Right cardiac atrium (tissue), 5 donors: ENCODE measurements around the gene SMC6. TPM values are rescaled to one million over a fixed set of nuclear protein-coding genes. Genes with fewer than 3 reads are reported as not detected.

Experiments used
- ATAC-seq, 2 donors: fragments of 200-7000 bp; cut with Tn5 transposase; one replicate each; pipeline versions ENCODE4 v1.8.0 to v1.9.1; 2020; ENCODE audit warnings: moderate library complexity in 2 of 2, mild to moderate bottlenecking in 1 of 2
- DNase-seq, 3 donors: peaks; one replicate each; pipeline ENCODE4 v3.0.0-alpha.2; 2020
- H3K27ac ChIP-seq: one replicate; pipeline ENCODE4 v1.5.1; 2013; ENCODE audit warnings: mild to moderate bottlenecking, low read length, control low read depth, moderate library complexity
- H3K27me3 ChIP-seq: one replicate; pipeline ENCODE4 v1.6.1; 2013; ENCODE audit not compliant: control insufficient read depth, insufficient read depth
- H3K4me1 ChIP-seq: one replicate; pipeline ENCODE4 v1.6.1; 2013; ENCODE audit warnings: low read length; ENCODE audit not compliant: control insufficient read depth, insufficient read depth
- H3K4me3 ChIP-seq: one replicate; pipeline ENCODE4 v1.5.1; 2013; ENCODE audit warnings: low read length, control low read depth
- H3K9me3 ChIP-seq: one replicate; pipeline ENCODE4 v1.6.1; 2013; ENCODE audit warnings: low read length; ENCODE audit not compliant: control insufficient read depth
- WGBS: extraction: QIAGEN DNeasy Blood & Tissue Kit; methylation state at CpG from one replicate; pipeline ENCODE4 v1.1.7; 2013; 5-methylcytosine and 5-hydroxymethylcytosine counted together
- intact Hi-C, 4 donors: fragments of 100-400 bp; cut with DNase I; formaldehyde crosslinking; loops; one replicate each; pipeline versions ENCODE4 v1.11.0 to v1.14.0; 2022 to 2023
- polyA plus RNA-seq: library from polyadenylated mRNA; stranded (reverse); fragments of 200-250 nt; gene quantifications from one replicate; pipeline ENCODE4 v1.2.3, GENCODE V29; 2013
- total RNA-seq, 4 donors: library from RNA; stranded (reverse); fragmentation: NEBNext Ultra II Directional; extraction: Animal tissue kit (Norgen Biotek cat#: 25700); gene quantifications; one replicate each; pipeline ENCODE4 v1.2.1, GENCODE V29; 2021
- donor health status: healthy with polysubstance abuse.
- donor health status: DM: no; HTN: yes; CAD: no.
- donor health status: DM: no; HTN: no; CAD: no.
- donor health status: DM: no; HTN: yes; CAD: no; lungs with severe emphysema.
- donor health status: DM: yes; HTN: yes; CAD: no.

The SMC6 gene
- total and polyA plus RNA-seq, 5 donors: 10.0 to 14.6 (median 12.7) TPM

DNA sequence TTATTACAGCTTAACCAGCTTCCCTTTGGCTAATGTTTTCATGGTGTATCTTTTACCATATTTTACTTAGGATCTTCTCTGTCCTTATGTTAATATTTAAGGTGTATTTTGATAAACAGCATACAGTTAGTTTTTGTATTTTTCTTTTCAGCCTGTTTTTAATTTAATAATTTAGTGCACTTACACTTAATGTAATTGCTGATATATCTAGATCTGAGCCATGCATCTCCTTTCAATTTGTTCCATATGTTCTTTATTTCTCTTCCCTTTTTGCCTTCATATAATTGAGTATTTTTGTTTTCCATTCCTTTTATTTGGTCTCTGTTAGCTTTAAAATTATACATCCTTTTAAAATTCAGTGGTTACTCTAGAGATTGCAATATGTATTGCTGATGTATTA lies 78.8 kb downstream of the SMC6 start:
- no peak overlapping the region for H3K4me3 ChIP-seq
- H3K27me3 ChIP-seq: no peaks in the 10 kb centered on the region
- H3K27ac ChIP-seq: no peak overlapping the region
- no peaks in the 10 kb centered on the region for H3K4me1 ChIP-seq
- no peaks in the 10 kb centered on the region for H3K9me3 ChIP-seq
- intact Hi-C loops: loop anchor here in 1 of 4 donors (10.0 kb wide), 1 partner anchor 900 kb away; no protein-coding TSS in a partner anchor
- DNase-seq (no peak), ATAC-seq (no peak)

DNA sequence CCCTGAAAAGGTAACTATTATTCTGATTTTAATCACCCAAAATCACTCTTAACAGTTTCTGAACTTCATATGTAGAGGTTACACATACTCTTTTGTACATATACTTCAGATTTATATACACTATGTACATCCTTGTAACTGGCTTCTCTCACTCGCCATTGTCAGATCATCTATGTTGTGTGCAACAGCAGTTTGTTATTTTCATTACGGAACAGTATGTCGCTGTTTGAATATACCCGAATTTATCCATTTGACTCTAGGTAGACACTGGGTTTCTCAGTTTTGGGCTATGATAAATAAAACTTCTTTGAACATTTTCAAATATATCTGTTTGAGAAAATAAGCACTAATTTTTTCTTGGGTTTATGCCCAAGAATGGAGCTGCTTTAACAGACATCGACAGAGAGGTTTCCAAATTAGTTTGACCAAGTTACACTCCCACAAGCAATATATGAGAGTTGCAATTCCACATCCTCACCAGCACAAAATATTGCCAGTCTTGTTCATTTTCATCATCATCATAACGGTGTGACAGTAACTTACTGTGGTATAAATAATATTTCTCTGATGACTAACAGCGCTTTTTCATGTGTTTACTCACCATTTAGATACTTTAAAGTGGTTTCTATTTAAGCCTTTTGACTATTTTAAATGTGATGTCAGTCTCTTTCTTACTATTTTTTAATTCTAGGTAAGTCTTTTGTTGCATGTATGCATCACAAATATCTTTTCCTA lies 80.9 kb downstream of the SMC6 start:
- intact Hi-C loops: loop anchor here in 1 of 4 donors (10.0 kb wide), 1 partner anchor 898 kb away; no protein-coding TSS in a partner anchor
- Histone ChIP-seq H3K27me3 (no peaks in the 10 kb centered on the region), H3K27ac (no peak overlapping the region), H3K4me3 (no peak overlapping the region), H3K4me1 (no peaks in the 10 kb centered on the region), H3K9me3 (no peaks in the 10 kb centered on the region)
- 83% methylated on average over 7 of the region's 7 CpGs for WGBS
- ATAC-seq (no peak), DNase-seq (no peak)

DNA sequence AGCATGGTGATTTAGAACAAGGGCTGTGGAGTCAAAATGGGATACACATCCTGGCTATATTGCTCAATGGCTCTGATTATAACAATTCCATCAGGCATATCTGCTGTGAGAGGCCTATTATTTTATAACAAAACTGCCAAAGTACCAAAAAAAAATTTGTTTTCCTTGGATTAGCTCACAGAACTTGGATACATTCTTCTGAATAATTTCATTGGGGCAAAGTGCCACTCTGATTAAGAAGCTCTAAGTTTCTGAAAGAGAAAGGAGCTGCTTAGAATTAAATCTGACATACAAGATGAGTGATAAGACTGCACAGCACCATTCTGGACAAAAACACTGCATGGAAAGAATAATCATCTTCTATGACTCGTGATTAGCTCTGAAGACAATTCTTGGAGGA lies 85.7 kb downstream of the SMC6 start:
- WGBS: 49% methylated on average over 1 of the region's 1 CpG
- Histone ChIP-seq H3K27me3 (no peaks in the 10 kb centered on the region), H3K27ac (no peak overlapping the region), H3K9me3 (no peaks in the 10 kb centered on the region), H3K4me1 (no peaks in the 10 kb centered on the region), H3K4me3 (no peak overlapping the region)
- intact Hi-C loops: loop anchor here in 2 of 4 donors (10.0 kb wide), 1 partner anchor 893 kb away; no protein-coding TSS in a partner anchor
- ATAC-seq: no peak
- no peak for DNase-seq

DNA sequence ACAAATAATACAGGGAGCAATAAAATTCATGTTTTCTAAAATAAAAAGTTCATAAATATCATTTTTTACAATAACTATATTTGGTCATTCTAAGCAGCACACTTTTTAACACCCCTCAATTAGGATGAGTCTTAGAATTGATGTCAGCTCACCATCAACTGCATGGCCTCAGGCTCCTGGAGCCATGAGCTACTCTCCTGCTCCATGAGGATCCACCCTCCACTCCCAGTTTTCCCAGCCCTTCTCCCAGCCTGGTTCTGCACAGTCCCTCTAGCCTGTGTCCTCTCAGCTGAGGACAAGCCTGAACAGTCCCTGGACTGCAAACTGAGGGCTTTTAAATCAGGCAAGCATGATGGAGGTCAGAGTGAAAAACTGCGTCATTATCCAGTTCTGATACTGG lies 89.1 kb downstream of the SMC6 start:
- no peaks in the 10 kb centered on the region for H3K27me3 ChIP-seq
- intact Hi-C loops: loop anchor here in 2 of 4 donors (10.0 kb wide), 1 partner anchor 890 kb away; no protein-coding TSS in a partner anchor
- DNase-seq (no peak), ATAC-seq (no peak)
- H3K4me3 ChIP-seq: no peak overlapping the region
- H3K27ac ChIP-seq: no peak overlapping the region
- H3K9me3 ChIP-seq: no peaks in the 10 kb centered on the region
- WGBS: 75% methylated on average over 1 of the region's 1 CpG
- H3K4me1 ChIP-seq: no peaks in the 10 kb centered on the region

DNA sequence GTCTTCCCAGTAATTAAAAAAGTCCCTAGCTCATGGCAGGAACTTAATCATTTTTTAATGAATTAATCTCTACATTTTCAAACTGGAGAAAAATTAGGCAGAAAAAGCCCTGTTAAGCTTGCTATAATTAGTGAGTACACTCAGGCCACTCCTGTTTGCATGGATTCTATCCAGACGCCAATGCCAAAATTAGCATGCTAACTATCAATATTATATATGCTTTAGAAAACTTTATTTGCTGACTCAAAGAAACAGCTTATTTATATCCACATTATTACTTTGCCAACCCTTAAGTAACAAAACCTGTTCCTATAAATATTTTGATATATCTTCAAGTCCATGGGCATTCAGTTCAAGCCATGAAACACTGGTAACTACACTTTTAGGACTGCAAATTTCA lies 90.9 kb downstream of the SMC6 start:
- ATAC-seq (no peak), DNase-seq (no peak)
- intact Hi-C loops: loop anchor here in 2 of 4 donors (10.0 kb wide), 1 partner anchor 888 kb away; no protein-coding TSS in a partner anchor
- no peaks in the 10 kb centered on the region for H3K4me1 ChIP-seq
- H3K27ac ChIP-seq: no peak overlapping the region
- no peaks in the 10 kb centered on the region for H3K27me3 ChIP-seq
- H3K4me3 ChIP-seq: no peak overlapping the region
- 73% methylated on average over 1 of the region's 1 CpG for WGBS
- H3K9me3 ChIP-seq: no peaks in the 10 kb centered on the region

DNA sequence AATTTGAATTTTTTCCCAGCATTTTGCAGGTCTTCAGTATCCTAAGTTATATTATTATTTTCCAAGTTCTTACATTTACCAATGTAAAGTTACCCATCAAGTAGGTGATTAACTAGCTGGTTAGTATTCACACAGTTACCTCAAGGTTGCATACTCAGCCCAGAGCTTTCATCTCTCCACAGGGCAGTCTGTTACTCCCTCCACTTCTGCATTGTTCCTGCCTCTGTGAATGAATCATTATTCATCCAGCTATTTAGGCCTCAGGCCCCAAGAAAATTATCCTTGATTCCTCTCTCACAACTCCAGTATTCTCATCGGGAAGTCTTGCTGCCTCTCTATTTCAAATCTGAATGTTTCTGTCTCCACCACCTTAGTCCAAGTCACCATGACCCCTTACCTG lies 92.2 kb downstream of the SMC6 start:
- H3K27ac ChIP-seq: no peak overlapping the region
- 94% methylated on average over 1 of the region's 1 CpG for WGBS
- no peaks in the 10 kb centered on the region for H3K4me1 ChIP-seq
- no peaks in the 10 kb centered on the region for H3K27me3 ChIP-seq
- no peak overlapping the region for H3K4me3 ChIP-seq
- intact Hi-C loops: loop anchor here in 2 of 4 donors (10.0 kb wide), 1 partner anchor 887 kb away; no protein-coding TSS in a partner anchor
- H3K9me3 ChIP-seq: no peaks in the 10 kb centered on the region
- ATAC-seq: no peak
- no peak for DNase-seq

DNA sequence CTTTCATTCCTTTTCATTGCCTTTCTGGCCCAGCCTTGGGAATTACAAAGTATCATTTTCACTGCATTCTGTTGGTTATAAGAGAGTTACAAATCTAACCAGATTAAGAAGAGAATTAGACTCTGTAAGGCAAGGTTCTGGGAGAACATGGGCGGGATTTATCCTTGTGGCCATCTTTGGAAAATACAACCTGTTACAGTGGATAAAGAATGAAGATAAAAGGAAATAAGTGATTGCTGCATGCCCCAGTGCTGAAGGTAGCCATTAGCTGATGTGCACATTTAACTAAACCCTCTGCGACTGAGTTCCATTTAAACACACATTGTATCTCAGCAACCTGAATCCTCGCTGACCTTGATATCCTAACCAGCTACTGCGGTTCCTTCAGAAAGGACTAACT lies 93.4 kb downstream of the SMC6 start:
- ATAC-seq (no peak), DNase-seq (no peak)
- intact Hi-C loops: loop anchor here in 2 of 4 donors (10.0 kb wide), 1 partner anchor 885 kb away; no protein-coding TSS in a partner anchor
- no peaks in the 10 kb centered on the region for H3K9me3 ChIP-seq
- H3K4me3 ChIP-seq: no peak overlapping the region
- no peaks in the 10 kb centered on the region for H3K27me3 ChIP-seq
- H3K27ac ChIP-seq: no peak overlapping the region
- H3K4me1 ChIP-seq: no peaks in the 10 kb centered on the region
- 72% methylated on average over 4 of the region's 4 CpGs for WGBS

DNA sequence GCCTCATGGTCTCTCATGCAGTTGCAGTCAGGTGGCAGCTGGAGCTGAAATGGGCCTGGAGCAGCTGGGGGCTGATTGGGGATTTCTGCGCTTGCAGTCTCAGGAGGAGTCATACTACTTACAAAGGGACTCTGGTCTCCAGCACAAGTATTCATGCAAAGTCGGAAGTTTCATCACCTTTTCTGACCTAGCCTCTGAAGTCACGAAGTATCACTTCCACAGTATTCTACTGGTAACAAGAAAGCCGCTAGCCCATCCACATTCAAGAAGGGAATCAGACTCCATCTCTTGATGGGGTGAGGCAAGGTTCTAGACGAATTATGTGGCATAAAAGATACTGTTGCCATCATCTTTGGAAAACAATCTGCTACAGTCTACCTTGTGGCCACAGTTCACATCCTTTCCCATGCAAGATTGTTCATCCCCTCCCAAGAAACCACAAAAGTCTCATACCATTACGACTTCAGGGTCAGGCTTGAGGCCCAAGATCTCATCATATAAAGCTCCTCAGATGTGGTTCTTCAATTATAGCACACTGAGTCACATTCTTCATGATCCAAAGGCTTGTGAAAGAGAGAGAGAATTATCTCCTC lies 95.3 kb downstream of the SMC6 start:
- intact Hi-C loops: loop anchor here in 1 of 4 donors (10.0 kb wide), 1 partner anchor 124 kb away; no protein-coding TSS in a partner anchor
- Histone ChIP-seq H3K4me3 (no peak overlapping the region), H3K27me3 (no peaks in the 10 kb centered on the region), H3K9me3 (no peaks in the 10 kb centered on the region), H3K27ac (no peak overlapping the region), H3K4me1 (no peaks in the 10 kb centered on the region)
- ATAC-seq (no peak), DNase-seq (no peak)
- 90% methylated on average over 6 of the region's 6 CpGs for WGBS

DNA sequence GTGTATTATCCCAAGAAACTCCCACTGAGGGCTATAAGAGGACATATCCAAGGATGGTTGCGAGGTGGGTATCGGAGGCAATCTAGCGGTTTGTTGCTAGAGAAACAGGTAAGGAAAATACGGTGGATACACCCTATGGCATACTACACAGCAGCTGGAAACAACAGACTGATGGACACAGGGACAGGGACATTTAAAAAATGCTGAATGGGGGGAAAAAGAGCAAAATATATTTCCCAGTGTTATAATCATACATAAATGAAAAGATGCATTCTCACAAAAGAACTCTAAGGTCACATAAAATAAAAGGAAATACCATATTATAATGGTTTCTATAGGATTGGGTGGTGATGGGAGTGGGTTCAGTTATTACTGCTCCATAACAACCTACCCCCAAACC lies 95.9 kb downstream of the SMC6 start:
- no peak overlapping the region for H3K4me3 ChIP-seq
- H3K27me3 ChIP-seq: no peaks in the 10 kb centered on the region
- DNase-seq: no peak
- intact Hi-C loops: loop anchor here in 1 of 4 donors (10.0 kb wide), 1 partner anchor 123 kb away; no protein-coding TSS in a partner anchor
- H3K27ac ChIP-seq: no peak overlapping the region
- ATAC-seq: no peak
- 97% methylated on average over 4 of the region's 4 CpGs for WGBS
- no peaks in the 10 kb centered on the region for H3K9me3 ChIP-seq
- no peaks in the 10 kb centered on the region for H3K4me1 ChIP-seq

DNA sequence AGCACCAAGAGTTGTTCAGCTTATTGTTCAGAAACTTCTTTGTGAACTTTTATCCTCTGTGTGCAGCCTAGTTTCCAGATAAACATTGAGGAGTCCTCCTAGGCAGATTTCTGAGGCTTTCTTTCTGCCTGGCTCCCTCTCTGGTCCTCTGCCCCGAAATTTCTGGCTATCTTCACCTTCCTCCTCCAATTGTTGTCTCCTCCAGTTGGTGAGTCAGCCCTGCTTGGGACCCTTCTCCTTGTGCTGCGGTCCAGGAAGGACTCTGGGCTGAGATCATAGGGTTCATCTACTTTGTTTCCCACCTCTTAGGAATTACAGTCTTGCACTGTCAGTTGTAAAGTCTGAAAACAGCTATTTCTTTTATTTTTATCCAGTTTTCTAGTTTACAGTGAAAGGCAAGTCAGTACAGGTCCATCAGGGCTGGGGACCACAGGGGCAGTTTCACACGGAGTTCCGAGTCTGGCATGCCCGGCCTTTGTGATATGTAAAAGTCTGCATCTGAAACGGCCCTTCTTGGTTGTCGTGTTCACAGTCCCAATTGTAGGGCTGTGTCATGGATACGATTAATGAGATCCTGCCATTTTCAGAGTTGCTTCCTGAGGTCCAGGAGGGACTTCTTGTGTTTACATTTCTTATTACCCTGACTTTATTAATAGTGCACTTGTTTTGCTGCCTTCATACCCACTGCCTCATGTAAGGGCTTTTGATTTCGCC lies 100.8 kb downstream of the SMC6 start:
- no peak overlapping the region for H3K4me3 ChIP-seq
- intact Hi-C loops: loop anchor here in 2 of 4 donors (5.0 to 10.0 kb wide), 2 partner anchors 116 to 118 kb away; no protein-coding TSS in a partner anchor

DNA sequence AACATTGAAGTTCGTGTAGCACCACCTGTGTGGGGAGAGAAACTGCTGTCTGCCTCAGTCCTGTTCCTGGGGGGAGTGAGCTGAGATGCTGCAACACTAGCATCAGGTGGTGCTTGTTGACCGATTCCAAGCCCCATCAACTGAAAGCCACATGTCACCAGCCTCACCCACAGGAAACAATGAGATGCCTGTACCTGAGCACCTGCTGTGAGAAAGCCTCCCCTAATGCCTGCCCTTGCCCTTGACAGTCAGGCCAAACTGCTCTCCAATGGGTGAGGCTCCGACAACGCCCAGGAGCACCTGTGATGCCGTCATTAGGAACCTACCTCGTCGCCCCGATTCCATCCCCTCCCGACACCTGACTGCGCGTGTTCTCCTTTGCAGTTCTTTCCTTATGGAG lies 104.6 kb downstream of the SMC6 start:
- Histone ChIP-seq H3K9me3 (no peaks in the 10 kb centered on the region), H3K4me3 (no peak overlapping the region), H3K27ac (no peak overlapping the region), H3K4me1 (peaks cover 3% of the 10 kb centered on the region), H3K27me3 (no peaks in the 10 kb centered on the region)
- ATAC-seq (no peak), DNase-seq (no peak)
- intact Hi-C loops: loop anchor here in 1 of 4 donors (10.0 kb wide), 1 partner anchor 104 kb away; the partner anchor contains the start of gene VSNL1
- 93% methylated on average over 11 of the region's 11 CpGs for WGBS

More for the DNA sequence above, 100.8 kb downstream of the SMC6 start:
- WGBS: 70% methylated on average over 9 of the region's 9 CpGs
- no peak for ATAC-seq
- H3K4me1 ChIP-seq: no peaks in the 10 kb centered on the region
- H3K27ac ChIP-seq: no peak overlapping the region
- no peaks in the 10 kb centered on the region for H3K9me3 ChIP-seq
- H3K27me3 ChIP-seq: no peaks in the 10 kb centered on the region
- no peak for DNase-seq
